HG03565 (cell line): Measurements from ENCODE around the gene VRTN.
"Not testable (repeated sequence)": the region's sequence is repeated elsewhere in the genome, so short reads cannot be mapped to it uniquely, and the experiment has no call there.

Experiments used
- ATAC-seq: cut with Tn5 transposase; IDR thresholded peaks from one replicate; pipeline ENCODE4 v1.9.1; 2021; ENCODE audit warnings: mild to moderate bottlenecking, moderate library complexity; ENCODE audit not compliant: unreplicated experiment

VRTN gene

GRCh38 chr14:74348735-74349463, 628 bp downstream of the VRTN start:
- ATAC-seq: no peak

- ATAC-seq: no peak
Observed at GRCh38 chr14:74349757-74350156, 1.5 kb downstream of the VRTN start.

GRCh38 chr14:74350211-74350927, 2.1 kb downstream of the VRTN start:
- ATAC-seq: no peak

- no peak for ATAC-seq
Observed at GRCh38 chr14:74350928-74351323, 2.7 kb downstream of the VRTN start.

GRCh38 chr14:74356892-74357575, 8.8 kb downstream of the VRTN start:
- ATAC-seq: no peak

GRCh38 chr14:74357585-74357984, 9.3 kb downstream of the VRTN start:
- no peak for ATAC-seq

GRCh38 chr14:74358176-74358829, 10.0 kb downstream of the VRTN start:
- ATAC-seq: no peak

- no peak for ATAC-seq
Observed at GRCh38 chr14:74360163-74360562, 11.9 kb downstream of the VRTN start.

GRCh38 chr14:74362361-74362915, 14.2 kb downstream of the VRTN start:
- ATAC-seq: no peak

- ATAC-seq: no peak
Observed at GRCh38 chr14:74364271-74364880, 16.1 kb downstream of the VRTN start.

GRCh38 chr14:74368026-74368425, 19.8 kb downstream of the VRTN start:
- ATAC-seq: no peak

GRCh38 chr14:74368441-74368840, 20.2 kb downstream of the VRTN start:
- ATAC-seq: no peak

- no peak for ATAC-seq
Observed at GRCh38 chr14:74377976-74378690, 29.9 kb downstream of the VRTN start.

- ATAC-seq: no peak
Observed at GRCh38 chr14:74380172-74380571, 31.9 kb downstream of the VRTN start.

- no peak for ATAC-seq
Observed at GRCh38 chr14:74380845-74381244, 32.6 kb downstream of the VRTN start.

- not testable (repeated sequence) for ATAC-seq
Observed at GRCh38 chr14:74381571-74381970, 33.3 kb downstream of the VRTN start.

GRCh38 chr14:74382231-74382630, 34.0 kb downstream of the VRTN start:
- ATAC-seq: no peak

- no peak for ATAC-seq
Observed at GRCh38 chr14:74389980-74390379, 41.7 kb downstream of the VRTN start.

- not testable (repeated sequence) for ATAC-seq
Observed at GRCh38 chr14:74390505-74390904, 42.2 kb downstream of the VRTN start.

GRCh38 chr14:74391479-74391878, 43.2 kb downstream of the VRTN start:
- ATAC-seq: no peak
